ENCODE measurements around the gene HIP1. TPM values are rescaled to one million over a fixed set of nuclear protein-coding genes. Genes with fewer than 3 reads are reported as not detected.

Gene HIP1
- total RNA-seq, 2 experiments from 2014 or later, result 2.2 to 2.8 TPM

DNA sequence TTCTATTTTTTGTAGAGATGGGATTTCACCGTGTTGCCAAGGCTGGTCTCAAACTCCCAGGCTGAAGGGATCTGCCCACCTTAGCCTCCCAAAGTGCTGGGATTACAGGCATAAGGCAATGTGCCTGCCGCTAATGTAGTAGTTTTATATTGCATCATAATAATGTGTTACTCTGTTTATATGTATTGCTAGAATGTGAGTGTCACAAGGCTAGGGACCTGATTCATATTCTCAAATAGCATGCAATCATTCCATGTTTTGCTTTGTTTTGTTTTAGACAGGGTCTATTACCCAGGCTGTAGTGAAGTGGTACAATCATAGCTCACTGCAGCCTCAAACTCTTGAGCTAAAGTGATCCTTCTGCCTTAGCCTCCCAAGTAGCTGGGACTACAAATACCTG, 19.8 kb upstream of the HIP1 start:
- ChIA-PET CTCF (interaction anchor here (1.8 kb wide), 1 partner anchor 19 kb away, joined by 4 read pairs; no protein-coding TSS in a partner anchor), POLR2A (no interaction called here)
- Mint-ChIP-seq H3K27me3 (no peaks in the 10 kb centered on the region), H3K4me3 (no peak overlapping the region), H3K36me3 (ENCODE audit: low read depth) (no peaks in the 10 kb centered on the region), H3K4me1 (peaks cover 2% of the 10 kb centered on the region), H3K9me3 (no peaks in the 10 kb centered on the region), H3K27ac (no peak overlapping the region)
- no peak for DNase-seq

DNA sequence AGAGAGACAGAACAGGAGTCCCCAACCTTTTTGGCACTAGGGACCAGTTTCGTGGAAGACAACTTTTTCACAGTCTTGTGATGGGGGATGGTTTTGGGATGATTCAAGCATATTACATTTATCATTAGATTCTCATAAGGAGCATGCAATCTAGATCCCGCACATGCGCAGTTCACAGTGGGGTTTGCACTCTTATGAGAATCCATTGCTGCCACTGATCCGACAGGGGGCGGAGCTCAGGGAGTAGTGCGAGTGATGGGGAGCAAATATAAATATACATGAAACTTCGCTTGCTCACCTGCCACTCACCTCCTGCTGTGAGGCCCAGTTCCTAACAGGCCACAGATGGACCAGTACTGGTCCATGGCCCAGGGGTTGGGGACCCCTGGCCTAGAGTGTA, 19.1 kb upstream of the HIP1 start:
- Mint-ChIP-seq H3K9me3 (no peaks in the 10 kb centered on the region), H3K27me3 (no peaks in the 10 kb centered on the region), H3K36me3 (ENCODE audit: low read depth) (no peaks in the 10 kb centered on the region), H3K4me1 (peaks cover 2% of the 10 kb centered on the region), H3K4me3 (no peak overlapping the region), H3K27ac (no peak overlapping the region)
- DNase-seq, result no peak
- POLR2A ChIA-PET, result no interaction called here
- CTCF ChIA-PET, result interaction anchor here (1.8 kb wide), 1 partner anchor 18 kb away, joined by 4 read pairs; no protein-coding TSS in a partner anchor

DNA sequence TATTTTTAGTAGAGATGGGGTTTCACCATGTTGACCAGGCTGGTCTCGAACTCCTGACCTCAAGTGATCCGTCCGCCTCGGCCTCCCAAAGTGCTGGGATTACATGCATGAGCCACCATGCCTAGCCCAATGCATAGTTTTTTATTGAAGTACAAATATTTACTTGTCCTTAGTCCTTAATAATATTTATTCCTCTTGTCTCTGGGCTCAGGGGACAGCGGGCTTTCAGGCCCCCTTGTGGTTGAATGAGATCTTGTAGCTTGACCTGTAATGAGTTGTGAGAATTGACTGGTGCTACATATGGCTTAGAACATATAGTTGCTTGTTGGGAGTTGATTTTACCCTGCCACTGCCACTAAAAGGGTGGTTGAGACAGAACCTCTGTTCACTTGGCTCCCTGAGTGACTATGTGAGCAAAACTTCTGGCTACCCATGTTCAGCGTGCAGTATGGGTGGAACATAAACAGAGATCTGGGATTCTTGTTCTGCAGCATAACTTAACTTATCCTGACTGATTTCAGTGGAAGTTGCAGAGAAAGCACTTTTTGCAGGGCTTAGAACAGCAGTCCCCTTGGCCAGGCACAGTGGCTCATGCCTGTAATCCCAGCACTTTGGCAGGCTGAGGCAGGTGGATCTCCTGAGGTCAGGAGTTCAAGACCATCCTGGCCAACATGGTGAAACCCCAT, 18.4 kb upstream of the HIP1 start:
- CTCF ChIA-PET, result interaction anchor here (1.8 kb wide), 1 partner anchor 18 kb away, joined by 4 read pairs; no protein-coding TSS in a partner anchor
- no peaks in the 10 kb centered on the region for H3K36me3 Mint-ChIP-seq (ENCODE audit: low read depth)
- no peak overlapping the region for H3K4me3 Mint-ChIP-seq
- no peaks in the 10 kb centered on the region for H3K27me3 Mint-ChIP-seq
- no peak overlapping the region for H3K27ac Mint-ChIP-seq
- DNase-seq, result no peak
- H3K9me3 Mint-ChIP-seq, result no peaks in the 10 kb centered on the region
- no peaks in the 10 kb centered on the region for H3K4me1 Mint-ChIP-seq
- POLR2A ChIA-PET, result no interaction called here

DNA sequence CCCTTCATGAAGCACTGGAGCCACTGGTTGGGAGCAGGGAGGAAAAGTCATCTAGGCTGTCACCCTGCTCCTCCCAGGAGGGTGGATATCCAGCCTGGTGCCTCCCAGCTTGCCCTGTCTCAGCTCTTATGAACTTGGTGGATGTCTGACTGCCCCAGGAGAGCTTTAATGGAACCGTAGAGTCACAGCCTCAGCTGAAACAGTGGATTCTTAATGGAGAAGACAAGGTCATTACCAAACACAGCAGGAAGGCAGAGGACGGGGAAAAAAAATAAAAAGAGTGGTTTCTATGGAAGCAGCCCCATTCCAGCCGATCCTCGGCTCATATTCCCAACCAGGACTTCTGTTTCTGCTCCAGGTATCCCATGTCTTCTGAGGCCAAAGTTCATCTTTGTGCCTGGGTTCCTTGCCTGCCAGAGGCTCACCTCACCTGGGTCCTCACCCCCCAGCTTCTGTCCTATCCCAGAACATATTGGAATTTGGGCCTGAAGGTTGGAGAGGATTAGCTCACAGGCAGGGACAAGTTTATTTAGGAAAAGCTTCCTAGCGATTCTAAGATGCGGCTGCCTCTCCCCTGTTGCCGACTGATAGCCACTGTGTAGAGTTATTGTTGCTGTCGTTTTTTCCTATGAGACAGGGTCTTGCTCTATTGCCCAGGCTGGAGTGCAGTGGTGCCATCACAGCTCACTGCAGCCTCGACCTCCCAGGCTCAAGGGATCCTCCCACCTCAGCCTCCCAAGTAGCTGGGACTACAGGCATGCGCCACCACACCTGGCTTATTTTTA, 17.7 kb upstream of the HIP1 start:
- H3K9me3 Mint-ChIP-seq, result no peaks in the 10 kb centered on the region
- no peak for DNase-seq
- H3K4me3 Mint-ChIP-seq, result no peak overlapping the region
- no peaks in the 10 kb centered on the region for H3K27me3 Mint-ChIP-seq
- H3K27ac Mint-ChIP-seq, result no peak overlapping the region
- H3K36me3 Mint-ChIP-seq (ENCODE audit: low read depth), result no peaks in the 10 kb centered on the region
- ChIA-PET CTCF (no interaction called here), POLR2A (no interaction called here)
- no peaks in the 10 kb centered on the region for H3K4me1 Mint-ChIP-seq

DNA sequence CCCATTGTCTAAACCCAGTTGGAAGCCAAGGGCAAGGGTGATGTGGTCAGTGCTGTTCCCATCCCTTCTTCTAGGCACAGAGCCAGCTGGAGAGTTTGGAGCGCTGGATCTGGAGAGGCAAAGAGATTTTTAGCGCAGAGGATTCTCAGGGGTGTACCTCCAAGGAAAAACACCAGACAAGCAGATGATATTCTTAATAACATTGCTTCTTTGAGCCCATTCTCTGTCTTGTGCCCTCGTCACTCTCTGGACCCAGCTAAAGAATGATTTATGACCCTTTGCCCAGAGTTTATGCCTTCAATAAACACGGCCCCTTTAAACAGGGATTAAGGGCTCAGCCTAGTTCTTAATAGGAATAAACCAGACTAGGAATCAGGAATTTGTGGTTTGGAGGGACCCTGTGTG, 4.7 kb upstream of the HIP1 start:
- no peaks in the 10 kb centered on the region for H3K9me3 Mint-ChIP-seq
- H3K4me3 Mint-ChIP-seq, result no peak overlapping the region
- DNase-seq, result no peak
- CTCF ChIA-PET, result no interaction called here
- H3K4me1 Mint-ChIP-seq, result peaks cover 7% of the 10 kb centered on the region
- H3K36me3 Mint-ChIP-seq (ENCODE audit: low read depth), result no peaks in the 10 kb centered on the region
- H3K27ac Mint-ChIP-seq, result no peak overlapping the region
- H3K27me3 Mint-ChIP-seq, result peaks cover 12% of the 10 kb centered on the region
- POLR2A ChIA-PET, result no interaction called here

DNA sequence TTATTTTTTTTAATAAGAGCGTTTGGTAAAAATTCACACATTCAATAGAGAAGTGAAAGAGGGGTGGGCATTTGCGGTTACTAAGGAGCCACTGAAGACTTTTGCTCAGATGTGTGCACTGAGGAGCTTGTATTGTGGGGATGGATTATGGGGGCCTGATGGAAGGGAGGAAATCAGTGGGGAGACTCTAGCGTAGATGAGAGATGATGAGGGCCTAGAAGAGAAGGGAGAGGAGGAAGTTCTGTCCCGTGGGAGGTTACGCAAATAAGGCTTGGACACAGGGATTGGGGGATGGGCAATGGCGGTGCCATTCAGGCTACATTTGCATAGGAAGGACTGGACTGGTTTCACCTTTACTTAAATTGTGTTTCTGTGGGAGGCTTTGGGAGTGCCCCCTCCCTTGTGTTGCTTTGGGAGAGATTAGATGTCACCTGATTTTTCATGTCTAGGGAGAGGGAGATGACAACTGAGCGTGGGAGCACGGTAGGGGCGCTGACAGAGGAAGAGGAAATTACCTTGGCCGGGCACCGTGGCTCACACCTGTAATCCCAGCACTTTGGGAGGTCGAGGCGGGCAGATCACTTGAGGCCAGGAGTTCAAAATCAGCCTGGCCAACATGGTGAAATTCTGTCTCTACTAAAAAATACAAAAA, 2.2 kb upstream of the HIP1 start:
- Mint-ChIP-seq H3K9me3 (no peaks in the 10 kb centered on the region), H3K4me3 (no peak overlapping the region)
- POLR2A ChIA-PET, result no interaction called here

DNA sequence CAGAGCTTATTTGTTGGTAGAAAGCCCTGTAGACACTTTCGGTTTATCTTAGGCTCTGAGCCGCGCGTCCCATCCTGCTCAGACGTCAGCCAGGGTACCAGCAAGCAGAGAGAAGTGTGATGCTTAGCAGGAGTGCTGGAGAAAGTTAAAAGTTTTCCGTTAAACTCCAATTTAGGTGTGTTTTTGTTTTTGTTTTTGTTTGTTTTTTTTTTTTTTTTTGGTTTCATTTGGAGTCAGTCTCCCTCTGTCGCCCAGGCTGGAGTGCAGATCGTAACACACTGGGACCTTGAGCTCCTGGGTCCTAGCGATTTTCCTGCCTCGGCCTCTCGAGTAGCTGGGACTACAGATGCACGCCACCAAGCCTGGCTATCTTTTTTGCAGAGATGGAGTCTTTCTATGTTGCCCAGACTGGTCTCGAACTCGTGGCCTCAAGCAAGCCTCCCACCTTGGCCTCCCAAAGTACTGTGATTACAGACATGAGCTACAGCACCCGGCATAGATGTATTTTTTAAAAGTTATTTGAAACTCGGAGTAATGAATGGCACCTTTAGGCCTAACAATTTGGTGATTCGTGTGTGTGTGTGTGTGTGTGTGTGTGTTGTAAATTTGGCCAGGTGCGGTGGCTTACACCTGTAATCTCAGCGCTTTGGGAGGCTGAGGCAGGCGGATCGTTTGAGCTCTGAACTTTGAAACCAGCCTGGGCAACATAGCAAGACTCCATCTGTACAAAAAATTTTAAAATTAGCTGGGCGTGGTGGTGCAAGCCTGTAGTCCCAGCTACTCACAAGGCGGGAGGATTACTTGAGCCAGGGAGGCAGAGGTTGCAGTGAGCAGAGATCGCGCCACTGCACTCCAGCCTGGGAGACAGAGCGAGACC, 1.3 kb upstream of the HIP1 start:
- no peaks in the 10 kb centered on the region for H3K36me3 Mint-ChIP-seq (ENCODE audit: low read depth)
- DNase-seq, result peak; percentile 69
- peak overlapping the region; percentile 93 for H3K4me3 Mint-ChIP-seq

More for the DNA sequence above, 2.2 kb upstream of the HIP1 start:
- peaks cover 20% of the 10 kb centered on the region for H3K27me3 Mint-ChIP-seq
- CTCF ChIA-PET, result no interaction called here
- no peak for DNase-seq
- no peak overlapping the region for H3K27ac Mint-ChIP-seq
- H3K4me1 Mint-ChIP-seq, result peaks cover 16% of the 10 kb centered on the region
- H3K36me3 Mint-ChIP-seq (ENCODE audit: low read depth), result no peaks in the 10 kb centered on the region

DNA sequence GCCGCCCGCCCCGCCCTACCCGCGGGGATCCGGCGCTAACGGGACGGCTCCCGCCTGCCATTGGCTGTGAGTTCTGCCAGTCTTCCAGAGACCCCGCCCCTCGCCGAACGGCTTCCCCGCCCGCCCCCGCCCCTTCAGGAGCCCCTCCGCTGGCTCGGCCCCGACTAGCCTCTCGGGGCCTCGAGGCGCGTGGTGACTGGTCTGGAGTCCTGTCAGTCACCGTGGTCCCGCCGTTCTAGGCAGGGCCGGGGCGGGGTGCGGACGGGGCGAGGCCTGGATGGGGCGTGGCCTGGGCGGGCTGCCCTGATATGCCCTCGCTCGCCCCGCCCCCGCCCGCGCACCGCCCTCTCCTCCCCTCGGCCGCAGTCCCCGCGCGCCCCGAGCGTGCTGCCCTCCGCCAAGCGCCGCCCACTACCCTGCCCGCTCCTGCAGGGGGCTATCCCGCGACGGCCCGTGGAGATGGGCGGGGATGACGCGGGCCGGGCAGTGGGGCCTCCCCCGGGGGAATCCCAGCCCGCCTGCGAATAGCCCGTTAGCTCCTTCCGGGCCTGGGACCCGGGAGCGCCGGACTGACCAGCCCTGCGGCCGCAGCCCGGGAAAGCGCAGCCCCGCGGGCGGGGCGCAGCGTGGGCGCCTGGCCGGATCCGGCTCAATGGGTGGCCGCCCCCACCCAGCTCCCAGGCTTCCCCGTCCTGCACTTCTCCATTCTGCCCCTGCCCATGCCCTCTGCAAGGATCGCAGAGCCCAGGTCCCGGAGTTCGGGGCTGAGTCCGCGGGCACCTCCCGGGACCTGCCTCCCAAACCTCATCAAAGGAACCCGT, 444 bp upstream of the HIP1 start:
- Mint-ChIP-seq H3K4me3 (peak overlapping the region; percentile 93), H3K4me1 (peaks cover 16% of the 10 kb centered on the region), H3K9me3 (no peaks in the 10 kb centered on the region), H3K27me3 (peaks cover 20% of the 10 kb centered on the region), H3K27ac (peak overlapping the region; percentile 97), H3K36me3 (ENCODE audit: low read depth) (no peaks in the 10 kb centered on the region)
- DNase-seq, result peak; percentile 99
- ChIA-PET POLR2A (interaction anchor here (0.8 kb wide), 1 partner anchor 270 kb away, joined by 3 read pairs; no protein-coding TSS in a partner anchor), CTCF (interaction anchor here (0.6 to 1.4 kb wide), 6 partner anchors 11 to 125 kb away, joined by 3 to 4 read pairs (median 3); no protein-coding TSS in a partner anchor)

More for the DNA sequence above, 1.3 kb upstream of the HIP1 start:
- Mint-ChIP-seq H3K27me3 (peaks cover 20% of the 10 kb centered on the region), H3K9me3 (no peaks in the 10 kb centered on the region), H3K4me1 (peaks cover 16% of the 10 kb centered on the region), H3K27ac (peak overlapping the region; percentile 97)
- ChIA-PET POLR2A (interaction anchor here (0.5 to 0.8 kb wide), 2 partner anchors 88 to 269 kb away, joined by 3 to 4 read pairs; no protein-coding TSS in a partner anchor), CTCF (interaction anchor here (0.6 to 1.4 kb wide), 6 partner anchors 10 to 126 kb away, joined by 3 to 4 read pairs (median 3); no protein-coding TSS in a partner anchor)

DNA sequence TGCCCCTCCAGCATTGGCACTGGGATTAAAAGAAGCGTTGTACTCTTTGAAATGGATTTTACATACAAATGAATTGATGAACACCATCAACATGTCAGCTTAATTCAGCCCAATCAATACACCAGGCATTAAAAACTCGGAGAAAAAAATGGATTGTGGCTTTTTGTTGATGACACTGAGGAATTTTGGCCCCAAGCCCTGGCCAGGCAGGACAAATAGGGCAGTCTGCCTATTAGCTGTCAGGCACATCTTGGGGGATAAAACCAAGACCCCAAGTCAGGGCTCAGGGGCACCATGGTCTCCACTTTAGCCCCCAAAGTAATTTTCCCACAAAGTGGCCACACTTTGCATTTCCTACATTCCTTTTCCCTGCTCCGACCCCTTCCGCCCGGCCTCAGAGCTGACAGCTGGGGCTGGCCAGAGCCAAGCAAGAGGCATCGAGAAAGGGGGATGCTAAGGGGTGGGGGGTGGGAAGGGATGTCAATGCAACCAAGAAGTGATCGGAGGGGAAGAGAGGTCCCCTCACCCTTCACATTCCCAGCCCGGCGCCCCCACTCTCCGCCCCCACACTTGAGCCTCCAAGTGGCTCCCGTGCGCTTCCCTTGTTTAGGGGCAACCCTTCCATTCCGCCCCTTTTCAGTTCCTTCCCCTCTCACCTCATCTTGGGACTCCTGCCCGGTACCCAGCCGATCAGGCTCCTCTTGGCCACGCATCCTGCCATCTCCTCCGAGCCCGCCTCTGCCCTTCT, 711 bp downstream of the HIP1 start:
- Mint-ChIP-seq H3K27ac (peak overlapping the region; percentile 62), H3K9me3 (no peaks in the 10 kb centered on the region), H3K4me3 (peak overlapping the region; percentile 85), H3K4me1 (peaks cover 16% of the 10 kb centered on the region), H3K27me3 (peaks cover 12% of the 10 kb centered on the region), H3K36me3 (ENCODE audit: low read depth) (no peaks in the 10 kb centered on the region)
- ChIA-PET CTCF (no interaction called here), POLR2A (no interaction called here)
- DNase-seq, result peak; percentile 16

DNA sequence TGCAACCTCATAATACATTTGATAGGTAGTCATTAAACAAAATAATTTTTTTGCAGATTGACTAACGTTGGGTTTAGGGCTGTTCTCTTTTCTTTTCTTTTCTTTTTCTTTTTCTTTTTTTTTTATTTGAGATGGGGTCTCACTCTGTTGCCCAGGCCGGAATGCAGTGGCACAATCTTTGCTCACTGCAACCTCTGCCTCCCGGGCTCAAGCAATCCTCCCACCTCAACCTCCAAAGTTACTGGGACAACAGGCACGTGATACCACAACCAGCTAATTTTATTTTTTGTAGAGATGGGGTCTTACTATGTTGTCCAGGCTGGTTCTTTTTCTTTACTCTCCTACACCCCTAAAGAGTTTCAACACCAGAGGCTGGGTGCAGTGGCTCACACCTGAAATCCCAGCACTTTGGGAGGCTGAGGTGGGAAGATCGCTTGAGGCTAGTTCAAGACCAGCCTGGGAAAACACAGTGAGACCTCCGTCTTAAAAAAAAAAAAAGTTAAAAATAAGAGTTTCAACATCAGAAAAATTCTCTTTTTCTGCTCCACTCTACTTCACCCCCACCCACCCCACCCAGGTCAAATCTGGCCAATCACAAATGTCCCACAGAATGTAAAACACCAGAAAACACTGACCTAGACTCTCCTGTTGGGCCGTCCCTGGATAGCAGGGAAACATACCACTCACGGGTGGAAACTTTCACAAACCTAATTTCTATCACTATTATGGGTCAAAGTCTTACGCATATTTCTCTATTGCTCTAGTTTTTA, 3.0 kb downstream of the HIP1 start:
- Mint-ChIP-seq H3K4me3 (no peak overlapping the region), H3K9me3 (no peaks in the 10 kb centered on the region), H3K27me3 (peaks cover 12% of the 10 kb centered on the region), H3K4me1 (peaks cover 13% of the 10 kb centered on the region), H3K27ac (no peak overlapping the region), H3K36me3 (ENCODE audit: low read depth) (no peaks in the 10 kb centered on the region)
- ChIA-PET POLR2A (no interaction called here), CTCF (interaction anchor here (0.7 kb wide), 1 partner anchor 131 kb away, joined by 3 read pairs; no protein-coding TSS in a partner anchor)
- no peak for DNase-seq
